ENCODE measurements around the gene GPR137B. TPM values are rescaled to one million over a fixed set of nuclear protein-coding genes. Genes with fewer than 3 reads are reported as not detected.

GPR137B gene
- total RNA-seq, 1 experiment from 2014 or later: 6.1 TPM

DNA sequence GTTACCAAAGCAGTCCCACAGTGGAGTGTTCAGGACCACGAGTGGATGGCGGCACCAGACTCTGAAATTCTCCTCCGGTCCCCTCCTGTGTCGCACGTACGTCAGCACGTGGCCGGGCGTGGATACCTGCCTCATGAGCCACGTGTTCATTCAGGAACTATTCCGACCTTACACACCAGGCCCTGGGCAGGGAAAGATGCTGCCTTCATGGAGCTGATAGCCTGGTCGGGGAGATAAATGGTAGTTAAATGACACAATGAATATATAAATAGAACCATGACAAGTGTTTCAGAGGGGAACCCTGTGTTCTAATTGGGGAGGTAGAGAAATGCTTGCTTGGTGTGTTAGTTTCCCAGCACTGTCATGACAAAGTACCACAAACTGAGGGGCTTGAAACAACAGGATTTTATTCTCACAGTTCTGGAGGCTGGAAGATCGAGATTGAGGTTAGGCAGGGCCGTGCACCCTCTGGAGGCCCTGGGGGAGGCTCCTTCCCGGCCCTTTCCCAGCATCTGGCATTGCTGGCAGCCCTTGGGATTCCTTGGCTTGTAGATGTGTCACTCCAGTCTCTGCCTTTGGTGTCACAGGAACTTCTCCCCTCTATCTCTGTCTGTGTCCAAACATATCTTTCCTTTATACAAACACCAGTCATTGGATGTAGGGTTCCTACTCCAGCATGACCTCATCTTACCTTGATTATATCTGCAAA lies 28.9 kb upstream of the GPR137B start:
- DNase-seq (ENCODE audit: low read depth): no peak

DNA sequence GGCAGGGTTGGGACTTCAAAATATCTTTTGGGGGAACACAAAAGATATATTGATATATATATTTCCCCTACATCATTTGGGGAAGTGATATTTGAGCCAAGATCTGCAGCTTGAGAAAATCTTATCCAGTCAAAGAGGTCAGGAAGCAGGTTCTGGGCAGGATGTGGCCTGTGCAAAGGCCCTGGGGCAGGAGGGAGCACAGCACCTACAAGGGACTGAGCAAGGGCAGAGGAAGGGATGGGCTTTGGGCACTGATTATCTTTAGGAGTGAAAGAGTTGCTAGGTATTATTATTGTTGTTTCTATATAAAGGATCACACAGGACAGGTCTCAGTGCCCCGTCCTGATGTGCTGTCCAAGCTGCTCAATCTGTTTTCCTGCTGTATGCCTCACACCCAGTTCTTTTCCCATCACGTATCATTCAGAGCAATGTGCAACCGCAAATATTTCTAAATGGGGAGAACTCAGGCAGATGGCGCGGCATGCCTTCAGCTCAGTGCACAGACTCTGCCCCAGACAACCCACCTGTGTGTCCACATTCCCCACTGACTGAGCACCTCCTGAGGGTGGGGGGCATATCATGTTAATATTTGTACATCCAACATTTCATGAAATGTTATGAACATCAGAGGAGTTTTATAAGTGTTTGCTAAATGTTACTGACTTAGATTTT lies 28.1 kb upstream of the GPR137B start:
- no peak for DNase-seq (ENCODE audit: low read depth)

DNA sequence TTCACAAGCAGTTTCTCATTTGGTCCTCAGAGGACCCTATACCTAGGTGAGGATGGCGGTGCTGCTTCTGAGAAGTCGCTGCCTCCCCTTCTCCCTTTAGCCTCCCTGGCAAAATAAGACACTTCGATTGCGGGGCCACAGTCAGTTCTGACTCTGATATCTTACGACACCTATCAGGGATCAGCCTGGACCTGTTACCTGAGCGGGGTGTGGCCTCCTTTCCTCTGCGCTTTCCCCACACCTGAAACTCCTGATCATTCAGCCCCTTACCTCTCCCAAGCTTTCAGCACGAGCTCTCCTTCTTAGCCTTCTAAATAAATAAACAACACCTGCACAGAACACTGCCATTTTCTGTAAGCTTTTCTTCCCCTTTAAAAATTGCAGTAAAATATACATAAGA lies 24.6 kb upstream of the GPR137B start:
- DNase-seq (ENCODE audit: low read depth): no peak

DNA sequence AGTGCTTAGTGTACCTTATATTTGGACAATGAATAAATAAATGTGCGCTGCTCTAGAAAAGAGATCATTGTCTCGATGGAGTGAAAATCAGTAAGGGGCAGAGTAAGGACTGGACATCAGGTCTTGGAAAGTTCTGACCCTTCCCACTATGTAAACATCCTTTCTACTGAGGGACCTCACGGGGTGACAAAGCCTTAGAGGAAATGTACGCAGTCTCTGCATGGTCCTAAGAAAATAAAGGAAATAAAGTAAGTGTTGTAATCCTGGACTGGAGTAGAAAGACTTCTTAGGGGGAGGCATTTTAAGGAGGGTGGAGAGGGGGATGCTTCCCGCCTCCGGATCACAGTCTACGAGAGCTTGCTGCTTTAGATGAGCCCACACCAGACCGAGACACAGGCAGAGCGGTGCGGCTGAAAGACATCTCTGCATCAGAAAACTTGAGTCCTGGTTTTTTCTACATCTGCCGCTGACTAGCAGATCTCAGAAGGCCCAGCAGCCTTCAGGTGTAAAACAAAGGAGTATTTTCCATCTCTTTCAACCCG lies 22.3 kb upstream of the GPR137B start:
- DNase-seq (ENCODE audit: low read depth): no peak

DNA sequence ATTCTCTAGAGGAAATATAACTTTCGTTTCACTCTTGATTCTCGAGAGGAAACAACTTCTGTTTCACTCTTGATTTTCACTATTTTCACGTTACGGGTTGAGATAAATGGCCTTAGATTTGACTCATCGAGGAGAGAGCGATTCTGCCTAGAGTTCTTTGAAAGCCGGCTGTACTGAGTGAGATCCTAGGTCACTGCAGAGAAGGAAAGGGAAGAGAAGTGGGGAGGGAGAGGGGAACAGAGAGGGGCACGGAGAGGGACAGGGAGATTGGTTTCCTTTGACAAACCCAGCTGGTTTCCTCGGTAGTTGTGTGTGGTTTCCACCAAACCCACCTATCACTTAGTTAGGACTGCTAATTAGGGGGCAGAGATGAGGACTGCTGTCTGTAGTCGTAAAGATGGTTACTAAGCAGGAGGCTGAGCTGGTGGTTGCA lies 21.6 kb upstream of the GPR137B start:
- no peak for DNase-seq (ENCODE audit: low read depth)

DNA sequence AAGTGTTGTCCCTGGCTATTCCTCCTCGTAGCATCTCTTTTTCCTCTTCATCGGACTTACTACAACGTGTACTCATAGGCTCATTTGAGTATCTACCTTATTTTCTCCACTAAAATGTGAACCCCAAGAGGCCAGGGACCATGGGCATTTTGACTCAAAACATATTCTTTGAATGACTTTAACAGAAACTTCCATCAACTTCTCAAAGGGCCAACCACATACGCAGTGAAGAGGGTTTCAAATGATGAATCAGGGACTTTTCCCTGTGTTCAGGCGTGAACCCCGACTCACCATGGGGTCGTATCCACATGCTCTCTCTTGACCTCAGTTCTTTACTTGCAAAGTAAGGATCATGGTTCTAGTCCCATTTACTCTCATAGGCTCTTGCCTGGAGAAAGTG lies 20.2 kb upstream of the GPR137B start:
- DNase-seq (ENCODE audit: low read depth): no peak

DNA sequence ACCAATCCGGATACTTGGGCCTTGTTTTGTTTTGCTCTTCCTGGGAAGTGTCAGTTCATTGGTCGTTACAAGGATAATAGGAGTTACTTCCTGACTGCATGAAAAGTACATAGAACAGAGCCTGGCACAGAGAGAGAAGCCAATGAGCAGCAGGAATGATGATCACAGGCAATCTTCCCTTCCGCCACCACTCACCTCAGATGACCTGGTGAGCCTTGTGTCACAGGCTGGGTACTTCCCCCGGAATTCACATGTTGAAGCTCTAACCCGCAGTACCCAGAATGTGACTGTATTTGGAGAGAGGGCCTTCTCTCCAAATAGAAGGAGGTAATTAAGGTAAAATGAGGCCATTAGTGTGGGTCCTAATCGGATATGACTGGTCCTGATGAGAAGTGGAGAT lies 18.8 kb upstream of the GPR137B start:
- no peak for DNase-seq (ENCODE audit: low read depth)

DNA sequence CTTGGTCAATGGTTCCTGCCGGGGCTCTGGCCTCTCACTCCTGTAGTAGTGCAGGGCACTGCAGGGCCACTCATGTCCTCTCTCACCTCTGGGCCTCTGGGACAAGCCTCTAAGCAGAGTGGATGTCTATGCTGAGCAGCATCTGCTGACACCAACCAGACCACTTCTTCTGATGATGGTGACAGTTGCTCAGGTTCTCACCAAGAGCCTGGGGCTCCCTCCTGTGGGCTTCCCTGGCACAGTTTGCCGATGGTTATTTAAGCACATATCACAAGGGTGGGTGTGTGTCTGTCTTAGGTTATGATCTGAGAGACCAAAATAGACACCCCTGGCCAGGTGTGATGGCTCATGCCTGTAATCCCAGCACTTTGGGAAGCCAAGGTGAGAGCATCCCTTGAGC lies 17.4 kb upstream of the GPR137B start:
- DNase-seq (ENCODE audit: low read depth): no peak

DNA sequence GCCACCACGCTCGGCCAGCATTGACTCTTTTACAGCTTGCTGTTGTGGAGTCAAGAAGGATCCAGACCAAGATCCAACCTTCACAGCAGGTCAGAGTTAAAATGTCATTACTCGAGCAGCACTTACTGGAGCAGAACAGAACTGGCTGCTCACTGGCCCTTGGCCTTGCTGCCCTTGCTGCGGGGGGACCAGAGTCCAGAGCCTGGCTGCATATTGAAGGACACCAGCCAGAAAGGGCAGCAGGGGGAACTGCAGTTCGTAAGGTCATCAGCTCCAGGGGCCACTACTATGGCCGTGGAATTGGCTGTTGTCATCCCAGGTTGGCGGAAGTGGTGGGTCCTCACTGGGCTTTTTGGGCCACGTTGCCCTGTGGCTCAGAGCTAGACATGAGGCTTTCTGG lies 15.3 kb upstream of the GPR137B start:
- no peak for DNase-seq (ENCODE audit: low read depth)

DNA sequence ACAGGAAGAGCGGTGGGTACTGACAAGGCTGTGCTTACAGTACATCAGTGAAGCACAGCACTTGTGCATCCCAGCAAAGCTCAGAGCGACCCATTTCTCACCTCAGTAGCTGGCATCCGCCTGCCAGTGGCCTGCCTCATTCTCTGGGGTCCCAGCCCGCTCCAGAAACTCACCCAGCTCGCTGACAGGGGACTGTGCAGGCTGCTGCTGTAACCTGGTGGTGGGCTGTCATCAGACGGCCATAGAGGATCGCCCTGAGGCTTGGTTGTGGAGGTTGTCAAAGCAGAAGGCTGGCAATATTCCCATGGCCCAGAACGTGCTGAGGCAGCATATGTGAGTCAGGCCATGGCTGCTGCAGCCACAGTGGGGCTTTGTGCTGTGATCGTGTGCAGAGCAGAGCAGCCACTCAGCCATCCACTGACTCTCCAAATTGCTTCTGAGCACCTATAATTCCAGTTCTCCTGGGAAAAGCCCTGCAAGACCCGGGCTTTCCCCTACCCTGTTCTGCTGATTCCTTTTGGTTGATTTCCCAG lies 13.6 kb upstream of the GPR137B start:
- no peak for DNase-seq (ENCODE audit: low read depth)

DNA sequence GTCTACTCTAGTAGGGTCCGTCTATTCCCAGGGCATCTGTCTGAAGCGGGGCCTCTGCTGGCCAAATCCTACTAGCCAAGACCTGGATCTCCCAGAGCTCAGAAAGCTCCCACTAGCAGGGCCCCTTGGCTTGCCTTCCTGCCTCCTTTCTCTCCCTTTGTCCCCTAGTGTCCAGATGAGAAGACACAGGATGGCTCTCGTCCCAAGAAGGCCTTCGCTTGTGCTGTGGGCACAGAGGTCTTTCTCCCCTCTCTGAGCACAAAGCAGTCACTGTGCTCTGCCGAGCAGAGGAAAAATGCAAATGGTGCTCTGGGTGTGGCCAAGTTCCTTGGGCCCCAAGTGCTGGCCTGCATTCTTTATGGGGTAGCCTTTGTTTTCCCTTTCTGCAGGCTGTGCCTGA lies 13.0 kb upstream of the GPR137B start:
- no peak for DNase-seq (ENCODE audit: low read depth)

DNA sequence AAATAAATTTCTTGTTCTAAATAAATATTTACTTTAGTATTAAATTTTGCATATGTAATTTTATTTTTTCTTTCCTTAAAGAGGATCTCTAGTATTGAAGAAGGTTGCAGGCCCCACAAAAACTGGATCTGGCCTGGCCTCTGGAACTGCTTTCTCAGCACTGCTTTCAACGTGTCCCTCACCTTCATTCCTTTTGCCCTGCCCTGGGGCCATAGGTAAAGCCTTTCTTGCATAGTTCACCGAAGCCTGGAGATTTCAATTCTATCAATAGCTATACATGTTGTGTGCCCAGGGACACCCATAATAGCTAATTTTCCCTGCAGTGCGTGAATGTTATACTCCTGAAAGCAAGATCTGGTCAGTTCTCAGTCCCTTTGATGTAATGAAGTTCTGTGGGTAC lies 12.0 kb upstream of the GPR137B start:
- no peak for DNase-seq (ENCODE audit: low read depth)

DNA sequence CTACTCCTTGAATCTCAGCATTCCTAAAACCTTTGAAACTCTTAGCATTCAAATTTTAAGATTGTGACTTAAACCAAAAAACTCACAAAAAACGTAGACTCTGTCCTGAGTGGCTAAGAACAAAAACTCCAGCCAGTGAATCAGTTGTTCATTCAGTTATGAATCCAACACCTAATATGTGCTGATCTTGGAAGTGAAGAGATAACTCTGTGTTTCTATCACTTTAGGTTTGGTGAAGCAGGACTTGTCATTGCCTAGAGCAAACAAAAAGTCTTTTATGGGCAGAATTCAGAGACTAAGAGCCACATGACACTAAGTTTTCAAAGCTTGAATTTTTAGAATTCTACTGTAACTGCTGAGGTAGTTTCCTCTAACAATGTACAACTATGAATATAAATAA lies 10.4 kb upstream of the GPR137B start:
- no peak for DNase-seq (ENCODE audit: low read depth)

DNA sequence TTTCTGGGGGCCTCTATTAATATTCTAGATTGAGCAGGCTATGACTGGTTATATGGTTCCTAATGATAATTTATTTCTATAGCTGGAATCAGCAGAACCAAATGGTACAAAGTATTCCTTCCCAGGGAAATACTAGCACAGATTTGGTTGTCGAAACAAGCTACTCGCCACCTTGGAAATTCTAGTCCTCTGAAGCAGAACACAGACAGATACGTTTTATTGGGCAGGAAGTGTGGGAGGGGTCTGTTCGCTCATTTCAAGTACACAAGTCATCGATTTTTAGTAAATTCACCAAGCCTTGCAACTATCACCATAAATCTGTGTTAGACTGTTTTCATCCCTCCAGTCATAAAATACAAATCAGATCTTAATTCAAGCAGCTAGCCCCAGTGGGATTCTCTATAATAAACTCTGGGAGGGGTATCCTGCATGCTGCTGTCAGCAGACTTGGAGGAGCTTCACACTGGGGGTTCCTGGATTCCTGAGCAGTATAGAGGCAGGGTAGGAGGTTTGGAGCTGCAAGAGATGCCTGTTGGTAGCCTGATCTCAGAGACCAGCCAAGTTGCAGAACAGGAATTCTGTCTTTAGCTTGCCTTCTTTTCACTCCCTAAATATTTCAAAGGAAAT lies 9.8 kb upstream of the GPR137B start:
- DNase-seq (ENCODE audit: low read depth): no peak

DNA sequence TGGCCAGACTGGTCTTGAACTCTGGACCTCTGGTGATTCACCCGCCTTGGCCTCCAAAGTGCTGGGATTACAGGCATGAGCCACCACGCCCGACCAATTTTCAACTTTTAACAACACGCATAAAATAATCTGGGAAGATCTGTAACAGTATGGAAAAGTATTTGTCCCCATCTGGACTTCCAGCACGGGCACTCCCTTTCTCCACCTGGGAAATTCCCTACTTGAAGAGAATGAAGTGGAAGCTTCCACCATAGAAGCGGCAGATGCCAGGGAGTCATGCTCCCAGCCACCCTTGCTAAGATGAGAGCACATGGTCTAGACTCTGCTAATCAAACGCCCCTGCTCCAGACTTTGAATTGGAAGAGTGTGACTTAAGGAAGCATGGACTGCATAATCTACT lies 9.0 kb upstream of the GPR137B start:
- DNase-seq (ENCODE audit: low read depth): no peak

DNA sequence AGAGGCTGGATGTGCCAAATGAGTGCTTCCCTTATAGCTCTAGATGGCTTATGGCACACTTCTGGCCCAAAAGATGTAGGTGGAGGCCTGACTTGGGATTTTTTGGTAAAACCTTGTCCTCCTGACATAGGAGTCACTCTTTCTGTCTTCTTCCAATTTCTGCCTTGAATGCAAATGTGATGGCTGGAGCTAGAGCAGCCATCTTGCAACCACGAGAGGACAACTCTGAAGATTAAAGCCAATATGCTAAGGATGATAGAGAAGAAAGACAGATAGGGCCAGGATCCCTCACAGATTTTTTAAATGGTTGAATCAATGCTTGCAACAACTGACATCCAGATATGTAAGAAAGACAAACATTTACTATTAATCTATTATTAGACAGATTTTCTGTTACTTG lies 8.5 kb upstream of the GPR137B start:
- DNase-seq (ENCODE audit: low read depth): no peak

DNA sequence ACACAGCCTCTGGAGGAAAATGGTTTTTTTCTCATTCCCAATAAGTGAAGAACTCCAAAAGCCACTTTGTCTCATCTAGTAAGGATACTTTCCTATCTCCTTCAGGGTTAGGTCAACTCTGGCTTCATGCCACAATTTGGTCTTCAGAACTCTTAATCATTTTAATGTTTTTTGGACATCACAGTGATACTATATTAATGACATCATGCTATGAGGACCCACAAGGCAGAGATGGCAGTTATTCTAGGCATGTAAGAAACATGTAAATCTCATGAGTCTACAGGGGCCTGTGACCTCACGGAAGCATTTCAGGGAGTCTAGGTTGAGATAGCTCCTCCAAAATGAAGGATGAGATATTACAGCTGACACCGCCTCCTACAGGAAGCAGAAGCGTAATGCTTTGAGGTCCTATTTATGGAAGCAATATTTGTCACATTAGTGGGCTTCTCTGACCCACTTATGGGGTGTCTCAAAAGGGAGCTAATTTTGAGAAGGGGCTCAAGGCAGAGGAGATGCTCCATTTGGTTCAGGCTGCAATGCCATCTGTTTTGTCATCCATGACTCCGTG lies 5.0 kb upstream of the GPR137B start:
- no peak for DNase-seq (ENCODE audit: low read depth)

DNA sequence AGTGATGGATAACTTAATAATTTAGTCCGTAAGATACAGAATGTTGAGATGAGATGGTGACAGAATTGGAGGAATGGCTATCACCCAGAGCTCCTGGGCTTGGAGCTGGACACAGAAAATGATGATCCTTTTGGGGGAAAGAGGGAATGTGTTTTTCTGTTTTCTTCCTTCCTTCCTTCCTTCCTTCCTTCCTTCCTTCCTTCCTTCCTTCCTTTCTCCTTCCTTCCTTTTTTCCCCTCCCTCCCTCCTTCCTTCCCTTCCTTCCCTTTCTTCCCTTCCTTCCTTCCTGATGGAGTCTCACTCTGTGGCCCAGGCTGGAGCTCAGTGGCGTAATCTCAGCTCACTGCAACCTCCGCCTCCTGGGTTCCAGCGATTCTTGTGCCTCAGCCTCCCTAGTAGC lies 2.8 kb upstream of the GPR137B start:
- DNase-seq (ENCODE audit: low read depth): no peak

DNA sequence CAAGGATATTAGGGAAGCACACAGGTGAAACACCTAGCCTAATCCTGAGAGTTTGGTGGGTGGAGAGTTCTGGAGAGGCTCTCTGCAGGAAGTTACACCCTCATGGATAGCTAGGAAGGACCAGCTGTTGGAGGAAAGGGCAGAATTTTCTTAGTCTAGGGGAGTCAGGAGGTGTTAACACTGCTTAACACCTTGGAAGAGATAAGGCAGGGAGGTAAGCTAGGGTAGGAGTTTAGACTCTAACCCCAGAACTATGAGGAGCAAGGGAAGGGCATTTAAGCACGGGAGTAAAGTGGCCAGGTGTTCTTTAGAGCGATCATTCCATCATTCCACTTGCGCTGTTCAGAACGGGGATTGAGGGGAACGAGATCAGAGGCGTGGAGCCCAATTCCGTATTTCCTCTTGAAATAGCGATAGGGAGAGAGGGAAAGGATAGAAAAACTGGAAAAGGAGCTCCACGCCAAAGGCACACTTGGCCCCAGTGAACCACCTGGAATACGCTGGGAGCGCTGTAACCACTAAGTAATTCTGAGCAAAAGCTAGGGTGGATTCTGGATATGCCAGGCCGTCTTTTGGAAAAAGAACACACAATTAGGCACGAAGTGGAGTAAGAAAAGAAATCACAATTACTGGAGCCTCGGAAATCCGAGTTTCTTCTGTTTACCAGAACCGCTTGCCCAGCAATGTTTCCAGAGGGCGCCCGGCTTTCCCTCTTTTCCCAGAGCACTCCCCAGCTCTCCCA lies 1.5 kb upstream of the GPR137B start:
- no peak for DNase-seq (ENCODE audit: low read depth)

DNA sequence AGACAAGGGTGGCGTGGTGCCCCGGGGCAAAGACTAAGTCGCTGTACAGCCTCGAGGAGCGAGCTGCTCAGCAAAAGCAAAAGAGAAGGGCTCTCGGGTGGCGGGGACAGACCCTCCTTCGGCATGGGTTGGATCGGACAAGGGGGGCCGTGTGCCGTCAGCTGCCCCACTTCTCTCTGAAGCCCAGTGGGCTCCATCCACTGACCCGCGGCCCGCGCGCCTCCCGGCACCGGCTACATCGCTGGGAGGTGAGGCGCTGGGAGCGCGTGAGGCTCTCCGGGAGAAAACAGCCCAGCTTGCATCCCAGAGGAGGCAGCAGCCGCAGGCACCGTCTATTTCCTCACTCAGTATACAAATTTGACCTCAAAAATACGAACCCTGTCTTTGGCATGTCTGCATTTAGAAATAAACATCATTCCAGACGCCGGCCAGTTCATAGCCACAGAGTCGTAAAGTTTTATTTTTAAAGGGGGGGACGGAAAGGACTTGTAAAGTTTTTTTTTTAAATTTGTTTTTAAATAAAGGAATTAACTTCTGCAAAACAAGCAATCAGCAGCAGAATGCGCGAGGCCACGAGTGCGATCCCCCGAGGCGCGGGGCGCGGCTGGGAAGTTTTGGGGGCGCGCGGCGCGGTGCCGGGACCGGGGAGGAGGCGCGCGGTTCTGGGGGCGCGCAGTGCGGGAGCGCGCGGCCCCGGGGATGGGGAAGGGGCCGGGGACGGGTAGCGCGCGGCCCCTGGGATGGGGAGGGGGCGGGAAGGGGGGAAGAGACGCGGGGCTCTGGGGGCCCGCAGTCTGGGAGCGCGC lies 689 bp upstream of the GPR137B start:
- DNase-seq (ENCODE audit: low read depth): peak; percentile 45

All from HT1080 (cell line).